Measurements from ENCODE around the gene SKIL.

Gene SKIL

GRCh38 chr3:170397685-170398084 lies 40.2 kb downstream of the SKIL start:
- DNase-seq (ENCODE audit: low spot score), result no peak

GRCh38 chr3:170405101-170405500 lies 47.6 kb downstream of the SKIL start:
- DNase-seq (ENCODE audit: low spot score), result no peak

- peak; percentile 44 for DNase-seq (ENCODE audit: low spot score)
Observed at GRCh38 chr3:170410428-170411029, 53.0 kb downstream of the SKIL start.

- DNase-seq (ENCODE audit: low spot score), result no peak
Observed at GRCh38 chr3:170413291-170413690, 55.8 kb downstream of the SKIL start.

- DNase-seq (ENCODE audit: low spot score), result peak; percentile 82
Observed at GRCh38 chr3:170414202-170414663, 56.7 kb downstream of the SKIL start.

- DNase-seq (ENCODE audit: low spot score), result no peak
Observed at GRCh38 chr3:170417090-170417489, 59.6 kb downstream of the SKIL start.

GRCh38 chr3:170418422-170419398 lies 61.2 kb downstream of the SKIL start, which contains the start of gene CLDN11:
CLDN11 (plus strand) TSS chr3:170418868; CDS start chr3:170419067, 199 bp downstream.
- peak; percentile 93 for DNase-seq (ENCODE audit: low spot score)

- DNase-seq (ENCODE audit: low spot score), result peak; percentile 43
Observed at GRCh38 chr3:170419557-170420087, 62.1 kb downstream of the SKIL start.

- DNase-seq (ENCODE audit: low spot score), result no peak
Observed at GRCh38 chr3:170420307-170420821, 62.8 kb downstream of the SKIL start.

- DNase-seq (ENCODE audit: low spot score), result peak; percentile 62
Observed at GRCh38 chr3:170421111-170421641, 63.7 kb downstream of the SKIL start.

GRCh38 chr3:170421758-170422157 lies 64.2 kb downstream of the SKIL start:
- no peak for DNase-seq (ENCODE audit: low spot score)

GRCh38 chr3:170423001-170423615 lies 65.6 kb downstream of the SKIL start:
- DNase-seq (ENCODE audit: low spot score), result no peak

GRCh38 chr3:170424879-170425278 lies 67.4 kb downstream of the SKIL start:
- DNase-seq (ENCODE audit: low spot score), result no peak

- DNase-seq (ENCODE audit: low spot score), result no peak
Observed at GRCh38 chr3:170425491-170426239, 68.2 kb downstream of the SKIL start.

GRCh38 chr3:170426240-170426797 lies 68.8 kb downstream of the SKIL start:
- no peak for DNase-seq (ENCODE audit: low spot score)

- no peak for DNase-seq (ENCODE audit: low spot score)
Observed at GRCh38 chr3:170428095-170428494, 70.6 kb downstream of the SKIL start.

- DNase-seq (ENCODE audit: low spot score), result peak; percentile 76
Observed at GRCh38 chr3:170429050-170429449, 71.5 kb downstream of the SKIL start.

GRCh38 chr3:170431054-170431453 lies 73.5 kb downstream of the SKIL start:
- no peak for DNase-seq (ENCODE audit: low spot score)

GRCh38 chr3:170432416-170432815 lies 74.9 kb downstream of the SKIL start:
- DNase-seq (ENCODE audit: low spot score), result no peak

- DNase-seq (ENCODE audit: low spot score), result no peak
Observed at GRCh38 chr3:170436697-170437096, 79.2 kb downstream of the SKIL start.

GRCh38 chr3:170437176-170437575 lies 79.7 kb downstream of the SKIL start:
- no peak for DNase-seq (ENCODE audit: low spot score)
